Epithelial cell of proximal tubule (primary cell): Measurements from ENCODE around the gene CAMTA1. TPM values are rescaled to one million over a fixed set of nuclear protein-coding genes. Genes with fewer than 3 reads are reported as not detected.

Experiments used
- DNase-seq: peaks from one replicate; pipeline ENCODE4 v3.0.0-alpha.2; 2011; ENCODE audit warnings: low read depth
- H3K4me3 ChIP-seq: 2 replicates; pipeline ENCODE4 v1.5.1; 2011; ENCODE audit warnings: low read depth, mild to moderate bottlenecking, low read length
- CTCF ChIP-seq: conservative IDR thresholded peaks from 2 replicates; pipeline ENCODE4 v1.5.1; 2012; ENCODE audit warnings: low read depth, mild to moderate bottlenecking, low read length
- total RNA-seq: library from RNA; depleted of rRNA; stranded (reverse); fragments of >200 nt; gene quantifications from 2 replicates; pipeline ENCODE4 v1.2.3, GENCODE V29; 2015

Gene CAMTA1
- total RNA-seq, 1 donor from 2014 or later, result 79.2 TPM

GRCh38 chr1:7749126-7749525, 963.9 kb downstream of the CAMTA1 start:
- H3K4me3 ChIP-seq, result no peak overlapping the region
- DNase-seq, result no peak
- TF ChIP-seq CTCF, result no peak

- no peak for DNase-seq
- no peak overlapping the region for H3K4me3 ChIP-seq
- no peak for TF ChIP-seq CTCF
These were observed 965.9 kb downstream of the CAMTA1 start for GRCh38 chr1:7751174-7751573.

- TF ChIP-seq CTCF, result peak; percentile 83
- DNase-seq, result no peak
- H3K4me3 ChIP-seq, result peak overlapping the region; percentile 48
These were observed 967.5 kb downstream of the CAMTA1 start for GRCh38 chr1:7752512-7753417.

GRCh38 chr1:7753641-7754040, 968.4 kb downstream of the CAMTA1 start:
- H3K4me3 ChIP-seq, result no peak overlapping the region
- TF ChIP-seq CTCF, result no peak
- no peak for DNase-seq

GRCh38 chr1:7754234-7754633, 969.0 kb downstream of the CAMTA1 start:
- no peak for DNase-seq
- no peak for TF ChIP-seq CTCF
- no peak overlapping the region for H3K4me3 ChIP-seq

GRCh38 chr1:7755448-7755847, 970.2 kb downstream of the CAMTA1 start:
- DNase-seq, result no peak
- peak; percentile 33 for TF ChIP-seq CTCF
- H3K4me3 ChIP-seq, result no peak overlapping the region

- no peak for TF ChIP-seq CTCF
- H3K4me3 ChIP-seq, result no peak overlapping the region
- no peak for DNase-seq
These were observed 975.0 kb downstream of the CAMTA1 start for GRCh38 chr1:7760245-7760644.
